KMS-11 (cell line): ENCODE data around the gene STARD13.
A peak's percentile ranks its signal among the peaks of the same experiment; 100 is the strongest.

Source experiments
- H2AFZ ChIP-seq: fragments of 200-600 bp; sonication (generic); 2 replicates; pipeline ENCODE4 v1.6.1; 2016; ENCODE audit warnings: antibody characterized with exemption, mixed run types, low read depth
- H3K27ac ChIP-seq: fragments of 200-600 bp; sonication (generic); 2 replicates; pipeline ENCODE4 v1.6.1; 2016; ENCODE audit warnings: mild to moderate bottlenecking, mixed run types
- H3K27me3 ChIP-seq: fragments of 200-600 bp; sonication (generic); 2 replicates; pipeline ENCODE4 v1.6.1; 2017; ENCODE audit warnings: mild to moderate bottlenecking, low read depth, mixed run types, moderate library complexity; ENCODE audit not compliant: insufficient read depth
- H3K36me3 ChIP-seq: fragments of 200-600 bp; sonication (generic); 2 replicates; pipeline ENCODE4 v1.6.1; 2017; ENCODE audit warnings: mild to moderate bottlenecking, mixed run types; ENCODE audit not compliant: insufficient read depth
- H3K4me1 ChIP-seq: fragments of 200-600 bp; sonication (generic); 2 replicates; pipeline ENCODE4 v1.6.1; 2016; ENCODE audit warnings: mild to moderate bottlenecking, low read depth, mixed run types; ENCODE audit not compliant: poor library complexity, severe bottlenecking
- H3K4me2 ChIP-seq: fragments of 200-600 bp; sonication (generic); 2 replicates; pipeline ENCODE4 v1.7.0; 2016; ENCODE audit warnings: mild to moderate bottlenecking, mixed run types
- H3K4me3 ChIP-seq: fragments of 200-600 bp; sonication (generic); IDR thresholded peaks from 2 replicates; pipeline ENCODE4 v1.6.1; 2017; ENCODE audit warnings: low read depth, low read length, mixed read lengths; ENCODE audit not compliant: insufficient read depth
- H3K79me2 ChIP-seq: fragments of 200-600 bp; sonication (generic); 2 replicates; pipeline ENCODE4 v1.6.1; 2016; ENCODE audit warnings: low read depth, mixed run types; ENCODE audit not compliant: insufficient read depth
- H3K9ac ChIP-seq: fragments of 200-600 bp; sonication (generic); 2 replicates; pipeline ENCODE4 v1.6.1; 2016; ENCODE audit warnings: mild to moderate bottlenecking, mixed run types
- H4K20me1 ChIP-seq: fragments of 200-600 bp; sonication (generic); 2 replicates; pipeline ENCODE4 v1.6.1; 2016; ENCODE audit warnings: mild to moderate bottlenecking, mixed run types; ENCODE audit not compliant: insufficient read depth
- TF ChIP-seq, protein P1 (sequence below): fragments of 200-600 bp; sonication (generic); conservative IDR thresholded peaks from 2 replicates; pipeline ENCODE4 v1.6.1; 2017; ENCODE audit warnings: low read depth, mild to moderate bottlenecking, antibody characterized with exemption, low read length, moderate library complexity, mixed read lengths

The STARD13 gene, protein sequence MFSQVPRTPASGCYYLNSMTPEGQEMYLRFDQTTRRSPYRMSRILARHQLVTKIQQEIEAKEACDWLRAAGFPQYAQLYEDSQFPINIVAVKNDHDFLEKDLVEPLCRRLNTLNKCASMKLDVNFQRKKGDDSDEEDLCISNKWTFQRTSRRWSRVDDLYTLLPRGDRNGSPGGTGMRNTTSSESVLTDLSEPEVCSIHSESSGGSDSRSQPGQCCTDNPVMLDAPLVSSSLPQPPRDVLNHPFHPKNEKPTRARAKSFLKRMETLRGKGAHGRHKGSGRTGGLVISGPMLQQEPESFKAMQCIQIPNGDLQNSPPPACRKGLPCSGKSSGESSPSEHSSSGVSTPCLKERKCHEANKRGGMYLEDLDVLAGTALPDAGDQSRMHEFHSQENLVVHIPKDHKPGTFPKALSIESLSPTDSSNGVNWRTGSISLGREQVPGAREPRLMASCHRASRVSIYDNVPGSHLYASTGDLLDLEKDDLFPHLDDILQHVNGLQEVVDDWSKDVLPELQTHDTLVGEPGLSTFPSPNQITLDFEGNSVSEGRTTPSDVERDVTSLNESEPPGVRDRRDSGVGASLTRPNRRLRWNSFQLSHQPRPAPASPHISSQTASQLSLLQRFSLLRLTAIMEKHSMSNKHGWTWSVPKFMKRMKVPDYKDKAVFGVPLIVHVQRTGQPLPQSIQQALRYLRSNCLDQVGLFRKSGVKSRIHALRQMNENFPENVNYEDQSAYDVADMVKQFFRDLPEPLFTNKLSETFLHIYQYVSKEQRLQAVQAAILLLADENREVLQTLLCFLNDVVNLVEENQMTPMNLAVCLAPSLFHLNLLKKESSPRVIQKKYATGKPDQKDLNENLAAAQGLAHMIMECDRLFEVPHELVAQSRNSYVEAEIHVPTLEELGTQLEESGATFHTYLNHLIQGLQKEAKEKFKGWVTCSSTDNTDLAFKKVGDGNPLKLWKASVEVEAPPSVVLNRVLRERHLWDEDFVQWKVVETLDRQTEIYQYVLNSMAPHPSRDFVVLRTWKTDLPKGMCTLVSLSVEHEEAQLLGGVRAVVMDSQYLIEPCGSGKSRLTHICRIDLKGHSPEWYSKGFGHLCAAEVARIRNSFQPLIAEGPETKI

DNA sequence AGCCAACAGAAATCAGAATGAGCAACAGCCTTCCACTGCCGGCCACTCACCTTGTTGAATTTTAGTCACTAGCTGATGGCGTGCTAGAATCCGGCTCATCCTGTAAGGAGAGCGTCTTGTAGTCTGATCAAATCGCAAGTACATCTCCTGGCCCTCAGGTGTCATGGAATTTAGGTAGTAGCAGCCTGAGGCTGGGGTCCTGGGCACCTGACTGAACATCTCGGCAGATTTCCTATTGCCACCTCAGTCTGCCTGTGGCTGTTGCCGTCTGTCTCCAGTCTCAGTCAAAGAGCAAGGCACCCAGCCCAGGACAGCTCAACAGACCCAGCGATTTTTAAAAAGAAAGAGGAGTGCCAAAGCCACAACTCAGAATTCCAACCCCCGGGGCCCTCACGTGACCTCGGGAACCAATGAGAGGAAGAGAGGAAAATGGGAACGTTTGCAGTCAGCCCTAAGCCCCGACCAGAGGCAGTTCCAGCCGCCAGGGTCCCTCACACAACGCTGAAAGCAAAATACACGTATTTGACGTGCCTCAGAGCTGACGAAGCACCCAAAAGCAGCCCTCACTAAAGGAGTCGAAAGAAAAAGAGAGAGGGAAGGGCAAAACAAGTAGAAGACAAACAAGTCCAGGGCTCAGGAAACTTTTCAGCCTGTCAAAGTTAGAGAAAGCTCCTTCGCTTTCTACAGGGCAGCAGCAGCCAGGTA lies at the start of gene STARD13:
TSS of gene STARD13 (minus strand) at position 336 of the 705 bp plus-strand sequence. CDS start at position 219, 117 bp downstream.
- H3K79me2 ChIP-seq = no peaks in the 10 kb centered on the region
- H3K36me3 ChIP-seq = no peaks in the 10 kb centered on the region
- H3K4me3 ChIP-seq = no peak within 1 kb of the TSS
- TF ChIP-seq, protein P1, sequence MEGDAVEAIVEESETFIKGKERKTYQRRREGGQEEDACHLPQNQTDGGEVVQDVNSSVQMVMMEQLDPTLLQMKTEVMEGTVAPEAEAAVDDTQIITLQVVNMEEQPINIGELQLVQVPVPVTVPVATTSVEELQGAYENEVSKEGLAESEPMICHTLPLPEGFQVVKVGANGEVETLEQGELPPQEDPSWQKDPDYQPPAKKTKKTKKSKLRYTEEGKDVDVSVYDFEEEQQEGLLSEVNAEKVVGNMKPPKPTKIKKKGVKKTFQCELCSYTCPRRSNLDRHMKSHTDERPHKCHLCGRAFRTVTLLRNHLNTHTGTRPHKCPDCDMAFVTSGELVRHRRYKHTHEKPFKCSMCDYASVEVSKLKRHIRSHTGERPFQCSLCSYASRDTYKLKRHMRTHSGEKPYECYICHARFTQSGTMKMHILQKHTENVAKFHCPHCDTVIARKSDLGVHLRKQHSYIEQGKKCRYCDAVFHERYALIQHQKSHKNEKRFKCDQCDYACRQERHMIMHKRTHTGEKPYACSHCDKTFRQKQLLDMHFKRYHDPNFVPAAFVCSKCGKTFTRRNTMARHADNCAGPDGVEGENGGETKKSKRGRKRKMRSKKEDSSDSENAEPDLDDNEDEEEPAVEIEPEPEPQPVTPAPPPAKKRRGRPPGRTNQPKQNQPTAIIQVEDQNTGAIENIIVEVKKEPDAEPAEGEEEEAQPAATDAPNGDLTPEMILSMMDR = no peak
- no peak within 1 kb of the TSS for H3K27ac ChIP-seq
- H3K9ac ChIP-seq = no peak within 1 kb of the TSS
- no peaks in the 10 kb centered on the region for H3K27me3 ChIP-seq
- no peaks in the 10 kb centered on the region for H3K4me1 ChIP-seq
- peak within 1 kb of the TSS; percentile 21 for H3K4me2 ChIP-seq
- no peaks in the 10 kb centered on the region for H4K20me1 ChIP-seq
- H2AFZ ChIP-seq = peak within 1 kb of the TSS; percentile 57

DNA sequence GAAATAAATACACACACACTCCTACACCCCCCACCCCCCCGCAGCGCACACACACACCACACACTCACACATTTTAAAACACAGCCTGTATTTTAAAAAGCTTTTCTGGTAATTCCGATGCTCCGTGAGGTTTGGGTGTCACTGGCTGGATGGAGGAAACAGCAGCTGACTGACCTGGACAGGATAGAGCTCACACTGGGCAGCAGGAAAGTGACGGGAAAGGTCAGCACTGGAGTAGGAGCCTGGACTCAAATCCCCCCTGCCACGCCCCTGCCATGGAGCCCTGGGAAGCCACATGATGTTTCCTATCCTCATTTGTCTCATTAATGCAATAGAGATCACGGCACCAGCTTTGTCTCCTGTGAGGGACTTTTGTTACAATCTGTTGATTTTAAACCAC lies 49.3 kb upstream of the STARD13 start:
- H3K27me3 ChIP-seq = no peaks in the 10 kb centered on the region
- H3K79me2 ChIP-seq = no peaks in the 10 kb centered on the region
- H3K9ac ChIP-seq = no peak overlapping the region
- H3K27ac ChIP-seq = no peak overlapping the region
- H2AFZ ChIP-seq = no peak overlapping the region
- H3K36me3 ChIP-seq = no peaks in the 10 kb centered on the region
- no peak overlapping the region for H3K4me3 ChIP-seq
- no peaks in the 10 kb centered on the region for H3K4me1 ChIP-seq
- no peak overlapping the region for H3K4me2 ChIP-seq
- no peaks in the 10 kb centered on the region for H4K20me1 ChIP-seq
- TF ChIP-seq, protein P1 = no peak

DNA sequence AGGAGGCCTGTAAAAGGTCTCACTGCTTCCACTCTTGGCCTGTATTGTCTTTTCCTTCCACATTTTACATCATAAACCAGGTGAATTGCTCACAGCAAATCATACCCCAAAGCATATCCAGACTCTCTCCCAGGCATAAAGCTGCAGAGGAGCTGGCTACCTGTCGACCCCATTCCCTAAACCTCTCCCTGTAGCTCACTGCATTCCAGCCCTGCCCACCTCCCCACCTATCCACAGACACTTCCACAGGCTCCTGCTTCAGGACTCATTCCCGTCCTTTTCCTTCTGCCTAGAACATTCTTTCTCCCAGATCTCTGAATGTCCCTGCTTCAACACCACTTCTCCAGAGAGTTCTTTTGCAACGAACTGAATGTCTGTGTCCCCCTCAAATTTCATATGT lies 46.4 kb upstream of the STARD13 start:
- no peaks in the 10 kb centered on the region for H3K27me3 ChIP-seq
- H2AFZ ChIP-seq = no peak overlapping the region
- no peaks in the 10 kb centered on the region for H3K36me3 ChIP-seq
- H4K20me1 ChIP-seq = no peaks in the 10 kb centered on the region
- H3K4me3 ChIP-seq = no peak overlapping the region
- no peak overlapping the region for H3K4me2 ChIP-seq
- TF ChIP-seq, protein P1 = no peak
- no peaks in the 10 kb centered on the region for H3K4me1 ChIP-seq
- H3K79me2 ChIP-seq = no peaks in the 10 kb centered on the region
- H3K27ac ChIP-seq = no peak overlapping the region
- H3K9ac ChIP-seq = no peak overlapping the region

DNA sequence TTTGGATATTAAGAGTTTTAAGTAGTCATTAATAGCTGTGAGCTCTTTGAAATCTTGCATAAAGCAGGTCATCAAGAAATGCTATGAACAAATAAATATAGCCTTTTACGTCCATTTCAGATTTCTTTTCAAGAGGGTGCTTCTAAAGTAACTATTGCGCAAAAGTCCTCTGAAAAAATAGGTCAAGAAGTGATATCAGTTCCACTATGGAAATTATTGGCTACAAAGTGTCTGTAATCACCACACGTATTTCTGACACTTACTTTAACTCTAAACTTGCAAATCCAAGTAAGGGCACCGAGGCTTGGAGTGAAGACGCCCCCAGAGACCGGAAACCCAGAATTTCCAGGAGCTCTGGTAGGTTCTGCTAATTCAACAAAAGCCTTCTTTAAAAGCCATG lies 44.9 kb upstream of the STARD13 start:
- Histone ChIP-seq H3K36me3 (no peaks in the 10 kb centered on the region), H3K4me3 (no peak overlapping the region)

More for the DNA sequence above, 44.9 kb upstream of the STARD13 start:
- Histone ChIP-seq H3K4me1 (no peaks in the 10 kb centered on the region), H3K27me3 (no peaks in the 10 kb centered on the region), H4K20me1 (no peaks in the 10 kb centered on the region), H3K4me2 (no peak overlapping the region), H3K79me2 (no peaks in the 10 kb centered on the region), H2AFZ (no peak overlapping the region), H3K9ac (no peak overlapping the region), H3K27ac (no peak overlapping the region)
- TF ChIP-seq, protein P1 = no peak
